GM18502 (cell line): ENCODE data around the gene ZGLP1.
A peak's percentile ranks its signal among the peaks of the same experiment; 100 is the strongest.
"Not testable (repeated sequence)": the region's sequence is repeated elsewhere in the genome, so short reads cannot be mapped to it uniquely, and the experiment has no call there.

Experiments used
- ATAC-seq: cut with Tn5 transposase; IDR thresholded peaks from one replicate; pipeline ENCODE4 v1.9.1; 2021; ENCODE audit warnings: mild to moderate bottlenecking; ENCODE audit not compliant: unreplicated experiment, poor library complexity

ZGLP1 gene

GRCh38 chr19:10283301-10284064, 26.1 kb downstream of the ZGLP1 start:
- ATAC-seq, result no peak

GRCh38 chr19:10282043-10282442, 27.6 kb downstream of the ZGLP1 start:
- not testable (repeated sequence) for ATAC-seq

GRCh38 chr19:10279737-10280442, 29.7 kb downstream of the ZGLP1 start:
- no peak for ATAC-seq

GRCh38 chr19:10278935-10279334, 30.7 kb downstream of the ZGLP1 start:
- no peak for ATAC-seq

DNA sequence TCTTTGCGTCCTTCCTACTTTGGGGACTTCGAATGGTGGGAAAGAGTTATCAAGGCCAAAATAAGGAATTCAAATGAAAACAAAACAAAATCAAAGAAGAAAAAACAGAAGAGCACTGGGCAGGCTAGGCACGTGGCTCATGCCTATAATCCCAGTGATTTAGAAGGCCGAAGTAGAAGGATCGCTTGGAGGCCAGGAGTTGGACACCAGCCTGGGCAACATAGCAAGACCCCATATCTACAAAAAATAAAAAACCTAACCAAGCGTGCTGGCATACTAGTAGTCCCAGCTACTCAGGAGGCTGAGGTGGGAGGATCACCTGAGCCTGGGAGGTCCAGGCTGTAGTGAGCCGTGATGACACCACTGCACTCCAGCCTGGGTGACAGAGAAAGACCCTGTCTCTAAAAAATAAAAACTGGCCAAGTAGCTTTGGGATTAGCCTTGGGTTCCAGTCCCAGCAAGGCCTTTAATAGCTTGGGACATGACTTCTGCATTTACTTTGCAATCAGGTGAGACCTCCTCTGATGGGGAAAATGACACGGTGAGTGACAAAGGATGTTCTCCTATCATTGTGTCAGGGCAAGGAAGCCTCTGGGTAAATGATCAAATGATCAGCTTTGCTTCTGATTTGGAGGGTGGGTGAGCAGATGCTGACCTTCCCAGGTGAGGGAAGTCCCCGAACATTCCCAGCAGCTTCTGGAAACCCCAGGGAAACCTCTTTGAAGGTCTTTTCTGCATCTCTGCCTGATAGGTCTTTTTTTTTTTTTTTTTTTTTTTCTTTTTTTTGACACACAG, 31.6 kb downstream of the ZGLP1 start:
- no peak for ATAC-seq

DNA sequence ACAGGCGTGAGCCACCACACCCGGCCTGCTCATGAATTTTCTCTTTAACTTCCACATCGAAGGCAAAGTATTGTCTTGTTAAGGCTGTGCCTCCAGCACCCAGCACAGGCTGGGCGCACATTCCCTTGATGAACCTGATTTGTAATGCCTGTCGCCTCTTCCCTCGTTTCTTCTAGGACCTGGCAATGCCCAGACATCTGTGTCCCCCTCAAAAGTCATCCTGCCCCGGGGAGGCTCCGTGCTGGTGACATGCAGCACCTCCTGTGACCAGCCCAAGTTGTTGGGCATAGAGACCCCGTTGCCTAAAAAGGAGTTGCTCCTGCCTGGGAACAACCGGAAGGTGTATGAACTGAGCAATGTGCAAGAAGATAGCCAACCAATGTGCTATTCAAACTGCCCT, 35.0 kb downstream of the ZGLP1 start:
- ATAC-seq, result no peak

GRCh38 chr19:10271543-10272086, 38.0 kb downstream of the ZGLP1 start:
- peak; percentile 33 for ATAC-seq

- peak; percentile 45 for ATAC-seq
These were observed 38.8 kb downstream of the ZGLP1 start, which contains the start of gene ICAM1 for GRCh38 chr19:10270616-10271394. ICAM1 (plus strand) TSS chr19:10271120; CDS start chr19:10271160, 40 bp downstream.

GRCh38 chr19:10270180-10270615, 39.4 kb downstream of the ZGLP1 start:
- peak; percentile 38 for ATAC-seq

- peak; percentile 37 for ATAC-seq
These were observed 40.1 kb downstream of the ZGLP1 start for GRCh38 chr19:10269333-10270179.

GRCh38 chr19:10268071-10268470, 41.5 kb downstream of the ZGLP1 start:
- ATAC-seq, result no peak

- ATAC-seq, result no peak
These were observed 42.9 kb downstream of the ZGLP1 start for GRCh38 chr19:10266706-10267105.

DNA sequence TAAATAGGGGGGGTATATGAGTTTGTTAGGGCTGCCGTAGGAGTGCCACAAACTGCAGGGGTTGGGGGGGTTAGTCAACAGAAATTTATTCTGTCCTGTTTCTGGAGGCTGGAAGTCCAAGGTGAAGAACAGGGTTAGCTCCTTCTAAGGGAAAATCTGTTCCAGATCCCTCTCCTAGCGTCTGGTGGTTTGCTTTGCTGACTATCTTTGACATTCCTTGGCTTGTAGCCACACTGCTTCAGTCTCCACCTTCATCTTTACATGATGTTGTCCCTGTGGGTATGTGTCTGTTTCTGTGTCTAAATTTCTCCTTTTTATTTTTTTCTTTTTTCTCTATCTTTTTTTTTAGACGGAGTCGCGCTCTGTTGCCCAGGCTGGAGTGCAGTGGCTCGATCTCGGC, 46.8 kb downstream of the ZGLP1 start:
- no peak for ATAC-seq

DNA sequence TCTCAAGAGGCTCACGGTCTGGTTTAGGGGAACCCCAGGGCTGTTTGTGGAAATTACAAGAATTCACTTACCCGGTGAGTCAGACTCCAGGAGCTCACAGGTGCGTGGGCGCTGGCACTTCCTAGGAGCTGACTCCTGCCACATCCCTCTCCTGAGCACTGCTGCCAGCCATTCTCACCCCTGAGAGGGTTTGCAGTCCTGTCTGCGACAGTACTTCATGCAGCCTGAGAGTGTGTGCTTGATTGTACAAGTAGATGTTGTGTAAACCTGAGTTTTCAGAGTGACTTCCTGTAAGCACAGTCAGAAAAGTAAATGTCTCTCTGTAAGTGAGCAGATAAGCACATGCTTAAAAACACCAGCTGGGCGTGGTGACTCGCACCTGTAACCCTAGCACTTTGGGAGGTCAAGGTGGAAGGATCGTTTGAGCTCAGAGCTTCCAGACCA, 49.5 kb downstream of the ZGLP1 start:
- no peak for ATAC-seq

GRCh38 chr19:10259162-10259905, 50.3 kb downstream of the ZGLP1 start:
- ATAC-seq, result no peak

DNA sequence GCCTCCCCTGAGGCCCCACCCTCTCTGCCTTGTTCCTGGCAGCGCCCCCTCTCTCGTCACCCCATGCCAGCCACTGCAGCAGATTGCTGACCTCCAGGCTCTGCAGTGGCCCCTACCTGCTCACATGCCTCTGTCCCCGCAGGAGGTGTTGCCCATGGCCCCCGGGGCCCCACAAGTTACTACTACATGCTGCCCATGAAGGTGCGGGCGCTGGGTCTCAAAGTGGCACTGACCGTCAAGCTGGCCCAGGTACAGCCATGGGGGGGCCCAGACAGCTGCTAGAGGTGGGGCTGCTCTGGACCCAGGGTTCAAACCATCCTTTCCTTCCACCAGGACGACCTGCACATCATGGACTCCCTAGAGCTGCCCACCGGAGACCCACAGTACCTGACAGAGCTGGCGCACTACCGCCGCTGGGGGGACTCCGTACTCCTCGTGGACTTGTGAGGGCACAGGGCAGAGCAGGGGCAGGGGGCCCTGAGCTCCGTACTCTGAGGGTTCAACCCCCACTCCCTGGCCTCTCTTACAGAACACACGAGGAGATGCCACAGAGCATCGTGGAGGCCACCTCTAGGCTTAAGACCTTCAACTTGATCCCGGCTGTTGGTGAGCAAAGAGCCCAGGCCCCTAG, 51.4 kb downstream of the ZGLP1 start:
- no peak for ATAC-seq

GRCh38 chr19:10256970-10257615, 52.5 kb downstream of the ZGLP1 start:
- no peak for ATAC-seq
